Subcutaneous abdominal adipose tissue (tissue), 5 donors: ENCODE results near the gene TUBG2.
A peak's percentile ranks its signal among the peaks of the same experiment; 100 is the strongest.
"Not testable (repeated sequence)": the region's sequence is repeated elsewhere in the genome, so short reads cannot be mapped to it uniquely, and the experiment has no call there.

Experiments
- H3K27ac ChIP-seq: one replicate; pipeline ENCODE4 v1.7.0; 2013; ENCODE audit warnings: low read depth, mild to moderate bottlenecking, inconsistent platforms, low read length, moderate library complexity
- H3K27me3 ChIP-seq, 5 donors: one replicate each; pipeline ENCODE4 v1.7.0; 2013; ENCODE audit warnings: low read length in 5 of 5, inconsistent platforms in 1 of 5; ENCODE audit not compliant: control insufficient read depth in 5 of 5, insufficient read depth in 4 of 5
- H3K36me3 ChIP-seq, 5 donors: one replicate each; pipeline ENCODE4 v1.7.0; 2013; ENCODE audit warnings: low read length in 5 of 5; ENCODE audit not compliant: control insufficient read depth in 5 of 5, insufficient read depth in 5 of 5
- H3K4me1 ChIP-seq, 5 donors: one replicate each; pipeline ENCODE4 v1.7.0; 2013; ENCODE audit warnings: low read length in 5 of 5, mild to moderate bottlenecking in 3 of 5, moderate library complexity in 1 of 5; ENCODE audit not compliant: control insufficient read depth in 5 of 5, insufficient read depth in 5 of 5
- H3K4me3 ChIP-seq, 5 donors: one replicate each; pipeline ENCODE4 v1.7.0; 2013; ENCODE audit warnings: low read length in 5 of 5, low read depth in 1 of 5
- H3K9ac ChIP-seq, 5 donors: one replicate each; pipeline ENCODE4 v1.7.0; 2013; ENCODE audit warnings: low read length in 5 of 5, mild to moderate bottlenecking in 4 of 5, moderate library complexity in 3 of 5
- H3K9me3 ChIP-seq, 5 donors: one replicate each; pipeline ENCODE4 v1.7.0; 2013; ENCODE audit warnings: low read length in 5 of 5; ENCODE audit not compliant: control insufficient read depth in 5 of 5
- donor health status: healthy.
- donor health status: healthy.
- donor health status: healthy.
- donor health status: healthy.
- donor health status: healthy.

The TUBG2 gene

GRCh38 chr17:42659079-42659931 is at the start of gene TUBG2:
Gene TUBG2, plus strand, starts transcription at chr17:42659284. Its CDS starts 220 bp downstream, at chr17:42659504.
- Histone ChIP-seq H3K4me1 (peaks cover 0 to 25% (median 19%) of the 10 kb centered on the region in 5 donors), H3K27me3 (no peaks in the 10 kb centered on the region), H3K9ac (peak within 1 kb of the TSS; percentile 16 to 76 (median 75)), H3K27ac (no peak within 1 kb of the TSS), H3K9me3 (no peaks in the 10 kb centered on the region), H3K36me3 (peaks cover 2 to 17% (median 9%) of the 10 kb centered on the region in 5 donors), H3K4me3 (peak within 1 kb of the TSS; percentile 78 to 83 (median 81))

GRCh38 chr17:42609814-42610801 is 49.0 kb upstream of the TUBG2 start:
- H3K27me3 ChIP-seq, H3K9me3 ChIP-seq: not testable (repeated sequence)
- Histone ChIP-seq H3K4me1 (peaks cover 0 to 44% (median 35%) of the 10 kb centered on the region in 5 donors), H3K4me3 (peak overlapping the region; percentile 85 to 99 (median 94)), H3K27ac (peak overlapping the region; percentile 80), H3K9ac (peak overlapping the region; percentile 52 to 91 (median 76)), H3K36me3 (peaks cover 0 to 35% (median 31%) of the 10 kb centered on the region in 5 donors)

GRCh38 chr17:42612013-42612412 is 47.1 kb upstream of the TUBG2 start:
- peaks cover 0 to 29% (median 26%) of the 10 kb centered on the region in 5 donors for H3K4me1 ChIP-seq
- no peak overlapping the region for H3K4me3 ChIP-seq
- H3K27ac ChIP-seq: no peak overlapping the region
- peaks cover 0 to 46% (median 36%) of the 10 kb centered on the region in 5 donors for H3K36me3 ChIP-seq
- no peak overlapping the region for H3K9ac ChIP-seq
- no peaks in the 10 kb centered on the region for H3K9me3 ChIP-seq
- no peaks in the 10 kb centered on the region for H3K27me3 ChIP-seq

GRCh38 chr17:42613699-42614295 is 45.3 kb upstream of the TUBG2 start:
- Histone ChIP-seq H3K27ac (no peak overlapping the region), H3K9me3 (no peaks in the 10 kb centered on the region), H3K4me1 (peaks cover 0 to 18% (median 16%) of the 10 kb centered on the region in 5 donors), H3K36me3 (peaks cover 0 to 46% (median 36%) of the 10 kb centered on the region in 5 donors), H3K27me3 (no peaks in the 10 kb centered on the region), H3K9ac (no peak overlapping the region), H3K4me3 (no peak overlapping the region)

GRCh38 chr17:42617956-42618431 is 41.1 kb upstream of the TUBG2 start:
- H3K27ac ChIP-seq: no peak overlapping the region
- H3K36me3 ChIP-seq: peaks cover 0 to 32% (median 26%) of the 10 kb centered on the region in 5 donors
- H3K27me3 ChIP-seq: no peaks in the 10 kb centered on the region
- peaks cover 0 to 8% (median 6%) of the 10 kb centered on the region in 5 donors for H3K4me1 ChIP-seq
- no peaks in the 10 kb centered on the region for H3K9me3 ChIP-seq
- H3K4me3 ChIP-seq: no peak overlapping the region
- H3K9ac ChIP-seq: peak overlapping the region in 2 of 5 donors; percentile 1 to 43

- Histone ChIP-seq H3K9me3 (no peaks in the 10 kb centered on the region), H3K4me3 (no peak overlapping the region), H3K36me3 (peaks cover 0 to 26% (median 23%) of the 10 kb centered on the region in 5 donors), H3K27ac (no peak overlapping the region), H3K27me3 (no peaks in the 10 kb centered on the region), H3K9ac (peak overlapping the region in 1 of 5 donors; percentile 1), H3K4me1 (peaks cover 0 to 8% (median 6%) of the 10 kb centered on the region in 5 donors)
These were observed 40.5 kb upstream of the TUBG2 start for GRCh38 chr17:42618442-42619150.

GRCh38 chr17:42621987-42622386 is 37.1 kb upstream of the TUBG2 start:
- not testable (repeated sequence) for H3K9ac ChIP-seq, H3K27ac ChIP-seq, H3K4me3 ChIP-seq, H3K27me3 ChIP-seq, H3K4me1 ChIP-seq, H3K36me3 ChIP-seq, H3K9me3 ChIP-seq

GRCh38 chr17:42623271-42623670 is 35.8 kb upstream of the TUBG2 start:
- Histone ChIP-seq H3K27ac (no peak overlapping the region), H3K9me3 (no peaks in the 10 kb centered on the region), H3K4me1 (peaks cover 0 to 6% (median 2%) of the 10 kb centered on the region in 5 donors), H3K36me3 (no peaks in the 10 kb centered on the region), H3K27me3 (no peaks in the 10 kb centered on the region), H3K9ac (no peak overlapping the region), H3K4me3 (no peak overlapping the region)
